ENCODE results near the gene DIAPH2.

DNA sequence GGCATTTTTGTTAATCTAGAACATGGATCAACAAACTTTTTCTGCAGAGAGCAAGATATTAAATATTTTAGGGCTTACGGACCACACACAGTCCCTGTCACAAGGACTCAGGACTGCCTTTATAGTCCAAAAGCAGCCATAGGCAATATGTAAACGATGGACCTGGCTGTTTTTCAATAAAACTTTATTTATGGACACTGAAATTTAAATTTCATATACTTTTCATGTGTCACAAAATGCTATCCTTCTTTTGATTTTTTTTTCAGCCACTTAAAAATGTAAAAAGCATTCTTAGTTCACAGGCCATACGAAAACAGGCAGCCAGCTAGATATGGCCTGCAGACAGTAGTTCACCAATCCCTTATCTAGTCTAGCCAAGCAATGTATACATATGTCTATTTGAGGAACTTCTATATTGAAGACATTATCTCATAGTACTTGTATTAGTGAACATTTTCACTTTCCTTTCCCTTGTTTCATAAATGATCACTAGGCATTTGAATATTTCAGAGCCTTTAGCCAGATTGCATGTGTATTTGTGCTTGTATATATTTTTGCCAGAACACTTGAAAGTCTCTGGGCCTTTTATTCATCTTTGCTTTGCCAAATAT lies 549.9 kb downstream of the DIAPH2 start:
- TF ChIP-seq, protein P1, sequence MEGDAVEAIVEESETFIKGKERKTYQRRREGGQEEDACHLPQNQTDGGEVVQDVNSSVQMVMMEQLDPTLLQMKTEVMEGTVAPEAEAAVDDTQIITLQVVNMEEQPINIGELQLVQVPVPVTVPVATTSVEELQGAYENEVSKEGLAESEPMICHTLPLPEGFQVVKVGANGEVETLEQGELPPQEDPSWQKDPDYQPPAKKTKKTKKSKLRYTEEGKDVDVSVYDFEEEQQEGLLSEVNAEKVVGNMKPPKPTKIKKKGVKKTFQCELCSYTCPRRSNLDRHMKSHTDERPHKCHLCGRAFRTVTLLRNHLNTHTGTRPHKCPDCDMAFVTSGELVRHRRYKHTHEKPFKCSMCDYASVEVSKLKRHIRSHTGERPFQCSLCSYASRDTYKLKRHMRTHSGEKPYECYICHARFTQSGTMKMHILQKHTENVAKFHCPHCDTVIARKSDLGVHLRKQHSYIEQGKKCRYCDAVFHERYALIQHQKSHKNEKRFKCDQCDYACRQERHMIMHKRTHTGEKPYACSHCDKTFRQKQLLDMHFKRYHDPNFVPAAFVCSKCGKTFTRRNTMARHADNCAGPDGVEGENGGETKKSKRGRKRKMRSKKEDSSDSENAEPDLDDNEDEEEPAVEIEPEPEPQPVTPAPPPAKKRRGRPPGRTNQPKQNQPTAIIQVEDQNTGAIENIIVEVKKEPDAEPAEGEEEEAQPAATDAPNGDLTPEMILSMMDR (IDR thresholded peaks at IDR 0.05), result no peak
- no peak for TF ChIP-seq POLR2A (IDR thresholded peaks at IDR 0.05)
